Measurements from ENCODE around the gene MYBPHL.

MYBPHL gene

DNA sequence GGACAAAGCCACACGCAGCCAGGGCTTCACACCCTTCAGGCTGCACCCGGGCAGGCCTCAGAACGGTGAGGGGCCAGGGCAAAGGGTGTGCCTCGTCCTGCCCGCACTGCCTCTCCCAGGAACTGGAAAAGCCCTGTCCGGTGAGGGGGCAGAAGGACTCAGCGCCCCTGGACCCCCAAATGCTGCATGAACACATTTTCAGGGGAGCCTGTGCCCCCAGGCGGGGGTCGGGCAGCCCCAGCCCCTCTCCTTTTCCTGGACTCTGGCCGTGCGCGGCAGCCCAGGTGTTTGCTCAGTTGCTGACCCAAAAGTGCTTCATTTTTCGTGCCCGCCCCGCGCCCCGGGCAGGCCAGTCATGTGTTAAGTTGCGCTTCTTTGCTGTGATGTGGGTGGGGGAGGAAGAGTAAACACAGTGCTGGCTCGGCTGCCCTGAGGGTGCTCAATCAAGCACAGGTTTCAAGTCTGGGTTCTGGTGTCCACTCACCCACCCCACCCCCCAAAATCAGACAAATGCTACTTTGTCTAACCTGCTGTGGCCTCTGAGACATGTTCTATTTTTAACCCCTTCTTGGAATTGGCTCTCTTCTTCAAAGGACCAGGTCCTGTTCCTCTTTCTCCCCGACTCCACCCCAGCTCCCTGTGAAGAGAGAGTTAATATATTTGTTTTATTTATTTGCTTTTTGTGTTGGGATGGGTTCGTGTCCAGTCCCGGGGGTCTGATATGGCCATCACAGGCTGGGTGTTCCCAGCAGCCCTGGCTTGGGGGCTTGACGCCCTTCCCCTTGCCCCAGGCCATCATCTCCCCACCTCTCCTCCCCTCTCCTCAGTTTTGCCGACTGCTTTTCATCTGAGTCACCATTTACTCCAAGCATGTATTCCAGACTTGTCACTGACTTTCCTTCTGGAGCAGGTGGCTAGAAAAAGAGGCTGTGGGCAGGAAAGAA lies 32.0 kb downstream of the MYBPHL start:
- peaks cover 27% of the 10 kb centered on the region for H3K36me3 ChIP-seq (ENCODE audit: control insufficient read depth, insufficient read depth, low read length)
- no peak overlapping the region for H3K4me3 ChIP-seq (ENCODE audit: low read depth, low read length)
- H3K4me1 ChIP-seq (ENCODE audit: control insufficient read depth, insufficient read depth, low read length), result peaks cover 16% of the 10 kb centered on the region
- no peaks in the 10 kb centered on the region for H3K27me3 ChIP-seq (ENCODE audit: control insufficient read depth, insufficient read depth, low read length)
- no peaks in the 10 kb centered on the region for H3K9me3 ChIP-seq (ENCODE audit: control insufficient read depth, insufficient read depth, low read length)
- H3K9ac ChIP-seq (ENCODE audit: low read depth, low read length), result peak overlapping the region; percentile 60

DNA sequence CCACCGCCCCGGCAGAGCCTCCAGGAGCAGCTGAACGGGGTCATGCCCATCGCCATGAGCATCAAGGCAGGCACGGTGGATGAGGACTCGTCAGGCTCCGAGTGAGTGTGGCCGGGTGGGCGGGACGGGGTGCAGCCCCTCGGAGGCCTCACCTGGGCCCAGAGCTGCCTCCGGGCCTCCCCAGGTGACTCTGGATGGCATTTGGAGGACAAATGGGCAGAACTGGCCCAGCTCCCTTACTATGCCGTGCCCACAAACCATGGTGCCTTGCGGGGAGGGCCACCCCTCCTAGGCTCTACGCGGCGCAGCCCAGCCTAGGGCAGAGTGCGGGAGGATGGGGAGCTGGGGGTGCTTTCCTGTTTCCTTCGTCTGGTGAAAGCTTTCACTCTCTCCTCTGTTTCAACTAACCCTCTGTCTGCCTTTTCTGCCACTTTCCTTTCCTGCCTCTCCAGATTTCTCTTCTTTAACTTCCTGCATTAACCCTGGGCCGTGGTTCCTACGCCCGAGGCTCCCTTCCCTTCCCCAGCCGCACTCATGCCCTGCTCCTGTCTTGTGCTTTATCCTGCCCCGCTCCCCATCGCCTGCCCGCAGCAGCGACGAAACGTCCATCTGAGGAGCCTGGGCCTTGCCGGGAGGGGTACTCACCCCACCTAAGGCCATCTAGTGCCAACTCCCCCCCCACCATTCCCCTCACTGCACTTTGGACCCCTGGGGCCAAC lies 33.1 kb downstream of the MYBPHL start:
- Histone ChIP-seq H3K9ac (ENCODE audit: low read depth, low read length) (no peak overlapping the region), H3K27me3 (ENCODE audit: control insufficient read depth, insufficient read depth, low read length) (no peaks in the 10 kb centered on the region), H3K4me1 (ENCODE audit: control insufficient read depth, insufficient read depth, low read length) (peaks cover 16% of the 10 kb centered on the region), H3K4me3 (ENCODE audit: low read depth, low read length) (no peak overlapping the region), H3K36me3 (ENCODE audit: control insufficient read depth, insufficient read depth, low read length) (peaks cover 36% of the 10 kb centered on the region), H3K9me3 (ENCODE audit: control insufficient read depth, insufficient read depth, low read length) (no peaks in the 10 kb centered on the region)

DNA sequence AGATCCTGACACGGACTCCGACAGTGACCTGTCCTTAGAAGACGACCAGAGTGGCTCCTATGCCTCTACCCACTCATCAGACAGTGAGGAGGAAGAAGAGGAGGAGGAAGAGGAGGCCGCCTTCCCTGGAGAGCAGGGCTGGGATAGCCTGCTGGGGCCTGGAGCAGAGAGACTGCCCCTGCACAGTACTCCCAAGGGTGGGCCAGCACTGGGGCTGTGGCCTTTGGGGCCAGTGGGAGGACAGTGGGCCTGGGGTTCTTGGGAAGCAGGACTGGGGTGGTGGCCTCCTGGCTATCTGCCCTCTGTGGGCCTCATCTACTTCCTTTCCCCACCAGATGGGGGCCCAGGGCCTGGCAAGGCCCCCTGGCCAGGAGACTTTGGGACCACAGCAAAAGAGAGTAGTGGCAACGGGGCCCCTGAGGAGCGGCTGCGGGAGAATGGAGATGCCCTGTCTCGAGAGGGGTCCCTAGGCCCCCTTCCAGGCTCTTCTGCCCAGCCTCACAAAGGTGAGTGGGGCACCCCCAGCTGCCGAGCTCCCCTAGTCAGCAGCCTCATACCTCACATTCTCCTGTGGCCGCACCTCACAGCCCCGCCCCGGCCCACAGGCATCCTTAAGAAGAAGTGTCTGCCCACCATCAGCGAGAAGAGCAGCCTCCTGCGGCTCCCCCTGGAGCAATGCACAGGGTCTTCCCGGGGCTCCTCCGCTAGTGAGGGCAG lies 33.8 kb downstream of the MYBPHL start:
- no peak overlapping the region for H3K4me3 ChIP-seq (ENCODE audit: low read depth, low read length)
- H3K9ac ChIP-seq (ENCODE audit: low read depth, low read length), result no peak overlapping the region
- no peaks in the 10 kb centered on the region for H3K9me3 ChIP-seq (ENCODE audit: control insufficient read depth, insufficient read depth, low read length)
- H3K27me3 ChIP-seq (ENCODE audit: control insufficient read depth, insufficient read depth, low read length), result no peaks in the 10 kb centered on the region
- peaks cover 44% of the 10 kb centered on the region for H3K36me3 ChIP-seq (ENCODE audit: control insufficient read depth, insufficient read depth, low read length)
- H3K4me1 ChIP-seq (ENCODE audit: control insufficient read depth, insufficient read depth, low read length), result peaks cover 16% of the 10 kb centered on the region

DNA sequence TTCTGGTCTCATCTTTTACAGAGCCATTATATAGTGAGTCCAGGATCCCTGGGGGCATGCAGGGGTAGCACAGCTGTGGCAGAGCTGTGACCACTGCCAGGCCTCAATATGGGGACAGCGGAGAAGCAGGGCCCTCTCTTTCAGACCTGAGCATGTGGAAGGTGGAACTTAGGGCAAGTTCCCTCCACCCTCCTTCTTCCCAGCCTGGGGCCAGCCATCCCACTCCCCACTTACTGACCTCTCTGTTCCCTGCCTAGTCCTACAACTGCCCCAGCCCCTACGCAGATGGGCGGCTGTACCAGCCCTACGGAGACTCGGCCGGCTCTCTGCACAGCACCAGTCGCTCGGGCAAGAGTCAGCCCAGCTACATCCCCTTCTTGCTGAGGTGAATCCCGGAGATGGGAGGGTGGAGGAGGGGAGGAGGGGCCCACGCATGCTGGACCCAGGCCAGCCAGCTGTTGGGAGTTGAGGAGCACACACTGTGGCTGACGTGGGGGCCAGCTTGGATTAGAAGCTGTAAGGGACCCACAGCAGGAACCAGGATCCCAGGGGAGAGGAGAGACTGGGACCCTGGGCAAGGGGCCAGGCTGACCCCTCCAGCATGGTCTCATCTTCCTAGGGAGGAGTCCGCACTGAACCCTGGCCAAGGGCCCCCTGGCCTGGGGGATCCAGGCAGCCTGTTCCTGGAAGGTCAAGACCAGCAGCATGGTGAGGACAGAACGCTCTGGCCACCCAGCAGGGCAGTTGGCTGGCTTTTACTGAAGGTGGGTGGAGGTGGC lies 34.6 kb downstream of the MYBPHL start:
- no peak overlapping the region for H3K4me3 ChIP-seq (ENCODE audit: low read depth, low read length)
- peaks cover 16% of the 10 kb centered on the region for H3K4me1 ChIP-seq (ENCODE audit: control insufficient read depth, insufficient read depth, low read length)
- H3K9me3 ChIP-seq (ENCODE audit: control insufficient read depth, insufficient read depth, low read length), result no peaks in the 10 kb centered on the region
- peaks cover 52% of the 10 kb centered on the region for H3K36me3 ChIP-seq (ENCODE audit: control insufficient read depth, insufficient read depth, low read length)
- H3K9ac ChIP-seq (ENCODE audit: low read depth, low read length), result no peak overlapping the region
- H3K27me3 ChIP-seq (ENCODE audit: control insufficient read depth, insufficient read depth, low read length), result no peaks in the 10 kb centered on the region

DNA sequence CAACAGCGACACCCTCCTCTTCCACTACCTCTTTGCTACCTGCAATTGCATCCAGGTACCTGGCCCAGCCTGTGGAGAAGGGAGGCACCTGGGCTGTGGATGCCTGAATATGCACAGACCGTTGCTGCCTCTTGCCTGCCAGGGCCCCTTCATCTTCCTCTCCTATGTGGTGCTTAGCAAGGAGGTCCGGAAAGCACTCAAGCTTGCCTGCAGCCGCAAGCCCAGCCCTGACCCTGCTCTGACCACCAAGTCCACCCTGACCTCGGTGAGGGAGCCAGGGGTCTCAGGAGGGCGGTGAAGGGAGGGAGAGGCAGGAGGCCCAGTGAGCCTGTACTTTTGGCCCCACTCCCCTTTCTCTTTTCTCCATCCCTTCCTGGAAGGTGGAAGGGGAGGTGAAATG lies 35.4 kb downstream of the MYBPHL start:
- Histone ChIP-seq H3K4me1 (ENCODE audit: control insufficient read depth, insufficient read depth, low read length) (peaks cover 16% of the 10 kb centered on the region), H3K9ac (ENCODE audit: low read depth, low read length) (no peak overlapping the region), H3K4me3 (ENCODE audit: low read depth, low read length) (no peak overlapping the region), H3K27me3 (ENCODE audit: control insufficient read depth, insufficient read depth, low read length) (no peaks in the 10 kb centered on the region), H3K36me3 (ENCODE audit: control insufficient read depth, insufficient read depth, low read length) (peaks cover 54% of the 10 kb centered on the region), H3K9me3 (ENCODE audit: control insufficient read depth, insufficient read depth, low read length) (no peaks in the 10 kb centered on the region)

DNA sequence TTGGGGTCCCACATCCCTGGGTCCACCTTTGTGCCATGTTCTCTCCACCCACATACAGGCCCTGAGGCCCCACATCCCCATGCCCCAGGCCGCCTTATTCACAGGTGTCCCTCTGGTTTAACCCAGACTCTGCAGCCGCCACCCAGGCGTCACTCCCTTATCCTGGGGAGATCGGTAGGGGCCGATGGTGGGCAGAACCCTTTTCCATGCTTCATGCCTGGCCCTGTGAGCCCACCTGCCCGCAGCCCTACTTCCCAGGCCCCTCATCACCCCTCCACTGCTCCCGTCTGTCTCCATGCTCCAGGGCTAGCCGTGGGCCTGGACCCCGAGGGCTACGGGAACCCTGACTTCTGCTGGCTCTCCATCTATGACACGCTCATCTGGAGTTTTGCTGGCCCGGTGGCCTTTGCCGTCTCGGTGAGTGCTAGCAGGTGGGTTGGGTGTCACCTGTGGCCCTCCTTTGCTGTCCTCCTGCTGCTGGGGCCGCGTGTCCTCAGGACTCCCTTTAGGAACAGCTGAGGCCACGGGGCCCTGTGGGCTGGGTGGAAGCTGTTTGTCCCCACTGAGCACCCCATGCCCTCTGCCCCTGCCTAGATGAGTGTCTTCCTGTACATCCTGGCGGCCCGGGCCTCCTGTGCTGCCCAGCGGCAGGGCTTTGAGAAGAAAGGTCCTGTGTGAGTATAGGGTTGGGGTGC lies 36.0 kb downstream of the MYBPHL start:
- Histone ChIP-seq H3K36me3 (ENCODE audit: control insufficient read depth, insufficient read depth, low read length) (peaks cover 55% of the 10 kb centered on the region), H3K9ac (ENCODE audit: low read depth, low read length) (no peak overlapping the region), H3K4me1 (ENCODE audit: control insufficient read depth, insufficient read depth, low read length) (peaks cover 16% of the 10 kb centered on the region)

DNA sequence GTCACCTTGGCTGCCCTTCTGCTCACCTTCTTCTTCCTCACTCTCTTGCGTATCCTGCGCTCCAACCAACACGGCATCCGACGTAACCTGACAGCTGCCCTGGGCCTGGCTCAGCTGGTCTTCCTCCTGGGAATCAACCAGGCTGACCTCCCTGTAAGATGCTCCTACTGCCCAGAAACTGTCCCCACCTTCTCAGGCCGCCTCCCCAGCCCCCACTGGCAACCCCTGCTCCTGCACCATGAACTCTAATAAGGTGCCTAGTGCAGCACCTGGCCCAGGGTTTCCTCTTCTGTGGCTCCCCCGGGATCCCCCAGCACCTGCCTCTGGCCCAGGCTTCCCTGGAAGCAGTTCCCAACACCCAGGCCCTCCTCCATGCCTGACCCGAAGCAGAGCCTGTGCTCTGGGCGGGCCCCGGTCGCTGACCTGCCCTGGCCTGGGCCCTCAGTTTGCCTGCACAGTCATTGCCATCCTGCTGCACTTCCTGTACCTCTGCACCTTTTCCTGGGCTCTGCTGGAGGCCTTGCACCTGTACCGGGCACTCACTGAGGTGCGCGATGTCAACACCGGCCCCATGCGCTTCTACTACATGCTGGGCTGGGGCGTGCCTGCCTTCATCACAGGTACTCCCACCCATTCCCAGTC lies 36.7 kb downstream of the MYBPHL start:
- no peak overlapping the region for H3K9ac ChIP-seq (ENCODE audit: low read depth, low read length)
- H3K4me3 ChIP-seq (ENCODE audit: low read depth, low read length), result no peak overlapping the region
- H3K27me3 ChIP-seq (ENCODE audit: control insufficient read depth, insufficient read depth, low read length), result no peaks in the 10 kb centered on the region
- no peaks in the 10 kb centered on the region for H3K9me3 ChIP-seq (ENCODE audit: control insufficient read depth, insufficient read depth, low read length)
- peaks cover 62% of the 10 kb centered on the region for H3K36me3 ChIP-seq (ENCODE audit: control insufficient read depth, insufficient read depth, low read length)
- peaks cover 10% of the 10 kb centered on the region for H3K4me1 ChIP-seq (ENCODE audit: control insufficient read depth, insufficient read depth, low read length)

More for the DNA sequence above, 36.0 kb downstream of the MYBPHL start:
- H3K9me3 ChIP-seq (ENCODE audit: control insufficient read depth, insufficient read depth, low read length), result no peaks in the 10 kb centered on the region
- H3K4me3 ChIP-seq (ENCODE audit: low read depth, low read length), result no peak overlapping the region
- no peaks in the 10 kb centered on the region for H3K27me3 ChIP-seq (ENCODE audit: control insufficient read depth, insufficient read depth, low read length)

DNA sequence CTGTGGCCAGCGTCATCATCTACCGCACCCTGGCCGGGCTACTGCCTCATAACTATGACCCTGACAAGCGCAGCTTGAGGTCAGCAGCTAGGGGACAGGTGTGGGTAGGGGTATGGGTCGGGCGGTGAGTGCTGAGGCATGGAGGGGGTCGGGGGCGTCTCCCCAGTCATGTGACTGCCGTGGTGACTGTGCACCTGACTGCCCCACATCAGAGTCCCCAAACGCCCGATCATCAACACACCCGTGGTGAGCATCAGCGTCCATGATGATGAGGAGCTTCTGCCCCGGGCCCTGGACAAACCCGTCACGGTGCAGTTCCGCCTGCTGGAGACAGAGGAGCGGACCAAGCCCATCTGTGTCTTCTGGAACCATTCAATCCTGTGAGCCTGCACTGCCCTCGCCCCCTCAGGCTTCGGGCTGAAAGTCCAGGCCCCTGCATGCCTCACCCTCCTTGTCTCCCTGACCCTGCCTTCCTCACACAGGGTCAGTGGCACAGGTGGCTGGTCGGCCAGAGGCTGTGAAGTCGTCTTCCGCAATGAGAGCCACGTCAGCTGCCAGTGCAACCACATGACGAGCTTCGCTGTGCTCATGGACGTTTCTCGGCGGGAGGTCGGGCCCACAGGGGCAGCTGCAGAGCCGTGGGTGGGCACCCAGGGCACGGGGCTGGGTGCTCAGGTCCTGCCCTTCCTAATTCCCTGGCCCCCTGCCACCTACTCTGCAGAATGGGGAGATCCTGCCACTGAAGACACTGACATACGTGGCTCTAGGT lies 37.4 kb downstream of the MYBPHL start:
- Histone ChIP-seq H3K36me3 (ENCODE audit: control insufficient read depth, insufficient read depth, low read length) (peaks cover 65% of the 10 kb centered on the region), H3K4me1 (ENCODE audit: control insufficient read depth, insufficient read depth, low read length) (peaks cover 3% of the 10 kb centered on the region), H3K9me3 (ENCODE audit: control insufficient read depth, insufficient read depth, low read length) (no peaks in the 10 kb centered on the region), H3K9ac (ENCODE audit: low read depth, low read length) (no peak overlapping the region), H3K27me3 (ENCODE audit: control insufficient read depth, insufficient read depth, low read length) (no peaks in the 10 kb centered on the region), H3K4me3 (ENCODE audit: low read depth, low read length) (no peak overlapping the region)

DNA sequence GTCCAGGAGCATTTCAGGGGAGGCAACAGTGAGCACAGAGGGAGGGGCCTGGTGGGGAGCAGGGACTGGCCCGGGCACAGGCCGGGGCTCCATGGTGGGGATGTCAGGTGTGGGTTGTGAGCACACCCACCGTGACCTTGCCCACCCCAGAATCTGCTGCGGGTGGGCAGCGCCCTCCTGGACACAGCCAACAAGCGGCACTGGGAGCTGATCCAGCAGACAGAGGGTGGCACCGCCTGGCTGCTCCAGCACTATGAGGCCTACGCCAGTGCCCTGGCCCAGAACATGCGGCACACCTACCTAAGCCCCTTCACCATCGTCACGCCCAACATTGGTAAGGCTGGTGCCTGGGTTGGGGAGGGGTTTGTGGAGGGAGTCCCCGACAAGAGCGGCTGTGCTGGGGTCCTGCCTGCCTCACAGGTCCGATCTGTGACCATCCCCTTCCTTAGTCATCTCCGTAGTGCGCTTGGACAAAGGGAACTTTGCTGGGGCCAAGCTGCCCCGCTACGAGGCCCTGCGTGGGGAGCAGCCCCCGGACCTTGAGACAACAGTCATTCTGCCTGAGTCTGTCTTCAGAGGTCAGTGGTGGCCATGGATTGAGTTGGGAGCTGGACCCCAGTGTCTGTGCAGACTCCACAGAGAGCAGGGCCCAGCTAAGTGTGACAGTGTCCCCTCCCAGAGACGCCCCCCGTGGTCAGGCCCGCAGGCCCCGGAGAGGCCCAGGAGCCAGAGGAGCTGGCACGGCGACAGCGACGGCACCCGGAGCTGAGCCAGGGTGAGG lies 38.2 kb downstream of the MYBPHL start:
- Histone ChIP-seq H3K4me1 (ENCODE audit: control insufficient read depth, insufficient read depth, low read length) (no peaks in the 10 kb centered on the region), H3K36me3 (ENCODE audit: control insufficient read depth, insufficient read depth, low read length) (peaks cover 65% of the 10 kb centered on the region), H3K4me3 (ENCODE audit: low read depth, low read length) (no peak overlapping the region), H3K9ac (ENCODE audit: low read depth, low read length) (no peak overlapping the region), H3K9me3 (ENCODE audit: control insufficient read depth, insufficient read depth, low read length) (no peaks in the 10 kb centered on the region), H3K27me3 (ENCODE audit: control insufficient read depth, insufficient read depth, low read length) (no peaks in the 10 kb centered on the region)
